G401.6 (cell line): ENCODE data around the gene SRXN1.

Experiments
- FAIRE-seq: peaks from 2 replicates; lab custom pipeline; 2012; peaks lifted over from hg19 to GRCh38; lab: Jason Lieb, UNC

SRXN1 gene

GRCh38 chr20:675033-675452, 22.0 kb upstream of the SRXN1 start:
- no peak for FAIRE-seq

DNA sequence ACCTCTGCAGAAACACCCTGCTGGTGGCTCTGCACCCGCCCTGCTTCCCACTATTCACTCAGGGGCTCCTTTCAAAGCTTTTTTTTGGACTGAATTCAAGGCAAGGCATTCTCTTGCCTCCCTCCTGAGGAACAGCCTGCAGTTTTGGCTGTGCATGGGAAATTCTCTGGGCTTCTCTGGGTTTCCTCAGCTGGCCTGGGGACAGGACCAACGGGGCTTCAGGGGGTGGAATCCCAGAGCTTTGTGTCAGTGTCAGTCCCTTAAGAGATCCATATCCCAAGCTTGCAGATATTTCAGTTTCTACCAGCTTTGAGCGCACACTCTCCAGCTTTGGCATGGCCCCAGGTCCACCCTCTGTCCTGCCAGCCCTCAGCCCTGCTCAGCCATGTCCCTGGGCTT, 20.6 kb upstream of the SRXN1 start:
- FAIRE-seq: no peak

DNA sequence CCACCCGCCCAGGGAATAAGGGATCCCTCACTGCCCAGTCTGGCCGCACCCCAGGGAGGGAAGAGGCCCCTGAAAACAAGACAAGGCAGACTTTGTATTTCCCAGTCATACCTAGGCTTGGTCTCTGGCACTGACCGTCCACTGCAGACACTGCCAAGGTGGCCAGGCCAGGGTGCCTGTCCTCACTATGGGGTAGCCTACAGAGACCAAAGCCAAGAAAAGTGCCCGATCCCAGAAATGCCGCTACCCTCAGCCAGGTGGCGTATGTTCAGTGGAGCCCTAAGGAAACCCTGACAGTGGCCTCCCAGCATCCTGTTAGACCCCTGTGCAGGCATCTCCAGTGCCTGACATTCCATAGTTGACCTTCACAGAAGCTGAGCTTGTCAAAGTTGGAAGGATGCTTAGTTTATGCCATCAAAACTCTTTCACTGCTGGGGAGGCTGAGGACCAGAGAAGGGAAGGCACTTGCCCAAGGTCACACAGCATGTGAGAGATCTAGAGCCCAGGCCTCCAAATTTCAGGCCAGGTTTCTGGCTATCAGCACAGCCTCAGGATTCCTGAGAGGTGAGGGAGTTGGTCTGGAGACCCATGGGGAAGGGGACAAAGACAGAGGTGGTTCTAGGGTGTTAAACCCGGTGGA, 20.1 kb upstream of the SRXN1 start:
- FAIRE-seq: no peak

DNA sequence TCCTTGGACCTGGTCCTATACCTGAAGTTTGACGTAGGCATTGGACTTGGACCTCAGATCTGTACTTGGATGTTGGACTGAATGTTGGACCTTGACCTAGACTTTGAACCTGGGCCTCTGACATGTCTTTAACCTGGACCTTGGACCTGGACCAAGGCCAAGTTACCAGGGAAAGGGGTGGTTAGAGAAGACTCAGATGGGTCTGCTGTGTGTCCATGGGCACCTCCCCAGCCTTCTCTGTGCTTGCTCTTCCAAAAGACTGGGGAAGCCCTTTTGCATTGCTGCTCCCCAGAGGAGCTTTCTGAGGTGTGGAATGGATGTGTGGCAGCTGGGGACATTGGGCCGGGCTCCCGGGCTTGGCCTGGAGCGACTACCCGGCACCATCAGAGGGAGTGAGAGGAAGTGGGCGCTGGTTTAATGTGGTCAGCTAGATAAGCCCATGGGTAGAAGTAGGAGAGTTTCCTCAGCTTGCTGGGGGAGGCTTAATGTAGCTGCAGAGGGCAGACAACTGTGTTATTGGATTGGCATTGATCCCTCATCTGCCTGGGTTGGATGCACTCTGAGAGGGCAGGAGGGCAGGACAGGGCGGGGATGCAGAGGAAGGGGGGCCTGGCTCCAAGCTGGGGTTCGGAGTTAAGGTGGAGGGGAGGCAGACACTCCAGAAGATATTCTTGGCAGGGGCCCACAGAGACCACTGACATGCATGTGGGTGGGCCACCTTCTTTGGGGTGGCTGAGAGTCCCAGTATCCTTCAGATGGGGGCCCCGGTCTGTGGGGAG, 18.4 kb upstream of the SRXN1 start:
- no peak for FAIRE-seq

DNA sequence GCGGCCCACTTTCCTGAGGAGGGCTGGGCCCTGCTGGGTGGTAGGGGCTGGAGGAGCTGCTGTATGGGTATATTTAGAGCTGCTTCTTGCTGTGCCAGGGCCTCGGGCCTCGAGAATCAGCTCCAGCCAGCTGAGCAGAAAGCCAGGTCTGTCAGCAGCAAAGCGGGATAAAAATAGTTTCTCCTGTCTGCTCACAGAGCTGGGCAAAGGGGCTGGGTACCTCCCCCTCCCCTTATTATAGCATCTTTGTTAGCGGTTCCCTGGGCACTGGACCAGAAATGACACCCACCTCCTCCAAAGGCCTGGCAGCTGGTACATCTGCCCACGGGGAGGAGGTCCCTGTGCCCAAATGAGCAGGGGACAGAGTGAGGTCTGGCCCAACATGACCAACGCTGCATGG, 16.6 kb upstream of the SRXN1 start:
- no peak for FAIRE-seq

- FAIRE-seq: no peak
Measured at GRCh38 chr20:668638-669037, 15.6 kb upstream of the SRXN1 start.

- no peak for FAIRE-seq
Measured at GRCh38 chr20:668050-668449, 15.1 kb upstream of the SRXN1 start.

GRCh38 chr20:667351-668034, 14.5 kb upstream of the SRXN1 start:
- FAIRE-seq: no peak

DNA sequence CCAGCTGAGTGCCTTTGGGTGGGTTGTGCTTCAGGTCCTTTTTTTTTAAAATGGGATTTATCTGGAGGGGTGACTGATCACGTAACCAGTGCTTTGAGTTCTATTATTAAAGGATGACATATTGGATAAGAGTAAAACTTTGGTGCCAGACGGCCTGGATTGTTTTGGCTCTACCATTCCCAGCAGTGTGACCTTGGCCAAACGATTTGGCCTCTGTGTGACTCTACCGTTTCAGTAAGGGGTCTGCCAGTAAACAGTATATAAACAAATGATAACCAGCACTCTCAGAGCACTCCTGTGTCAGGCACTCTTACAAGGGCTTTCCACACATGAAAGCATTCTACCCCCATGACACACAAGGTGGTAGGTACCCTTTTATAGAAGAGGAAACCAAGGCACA, 13.9 kb upstream of the SRXN1 start:
- no peak for FAIRE-seq

DNA sequence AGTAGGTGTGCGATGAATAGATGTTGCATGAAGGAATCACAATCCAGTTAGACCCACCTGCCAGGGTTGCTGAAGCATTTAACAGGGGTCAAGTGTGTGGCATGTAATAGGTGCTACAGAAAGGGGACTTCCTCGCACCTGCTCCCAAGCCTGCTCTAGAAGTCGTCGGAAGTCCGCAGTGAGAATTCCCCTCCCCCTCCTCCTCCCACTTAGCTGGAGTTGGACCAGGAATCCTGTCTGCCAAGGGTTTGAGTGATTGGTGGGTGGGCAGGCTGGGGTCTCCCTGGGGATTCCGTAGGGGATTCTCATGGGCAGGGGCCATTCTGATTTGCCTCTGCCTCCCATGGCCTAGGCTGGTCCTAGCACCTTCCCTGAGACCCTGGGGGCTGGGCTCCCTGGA, 12.3 kb upstream of the SRXN1 start:
- no peak for FAIRE-seq

GRCh38 chr20:664576-664975, 11.6 kb upstream of the SRXN1 start:
- FAIRE-seq: no peak

DNA sequence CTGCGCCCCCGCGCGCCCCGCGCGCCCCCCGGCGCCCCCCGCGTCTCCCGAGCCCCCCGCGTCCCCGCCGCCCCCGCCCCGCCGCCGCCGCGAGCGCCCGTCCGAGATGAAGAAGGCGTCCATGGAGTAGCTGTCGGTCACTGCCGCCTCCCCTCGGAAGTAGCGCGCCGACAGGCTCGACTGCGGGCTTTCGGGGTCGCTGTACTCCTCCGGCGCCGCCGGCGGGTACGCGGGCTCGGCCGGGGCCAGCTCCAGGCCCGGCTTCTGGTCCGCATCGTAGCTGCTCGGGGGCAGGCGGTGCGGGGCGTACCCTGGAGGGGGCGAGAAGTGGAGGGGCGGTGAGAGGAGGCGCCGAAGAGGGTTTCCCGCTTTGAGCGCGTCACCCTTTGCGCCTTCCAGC, 11.2 kb upstream of the SRXN1 start:
- no peak for FAIRE-seq

GRCh38 chr20:663315-664090, 10.5 kb upstream of the SRXN1 start:
- no peak for FAIRE-seq

- no peak for FAIRE-seq
Measured at GRCh38 chr20:662277-663192, 9.5 kb upstream of the SRXN1 start.

GRCh38 chr20:661474-662270, 8.7 kb upstream of the SRXN1 start:
- FAIRE-seq: no peak

GRCh38 chr20:658731-659291, 5.8 kb upstream of the SRXN1 start:
- FAIRE-seq: no peak

GRCh38 chr20:658202-658601, 5.2 kb upstream of the SRXN1 start:
- no peak for FAIRE-seq

GRCh38 chr20:655726-656624, 3.0 kb upstream of the SRXN1 start:
- no peak for FAIRE-seq

DNA sequence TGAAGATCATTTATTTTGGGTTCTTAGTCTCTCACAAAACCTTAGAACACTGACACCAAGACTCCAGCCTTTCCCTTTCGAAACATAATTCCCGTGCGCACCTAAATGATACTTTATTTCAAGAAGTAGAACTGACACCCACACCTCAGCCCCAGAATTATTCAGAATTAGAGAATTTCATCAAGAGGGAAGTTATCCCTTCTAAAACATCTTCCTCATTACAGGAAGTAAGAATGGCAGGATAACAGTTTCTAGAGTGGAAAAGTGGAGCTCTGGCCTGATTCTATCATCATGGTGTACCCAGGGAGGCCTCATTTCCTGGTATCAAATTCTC, 1.4 kb upstream of the SRXN1 start:
- FAIRE-seq: no peak
